Hepatic stellate cell (primary cell): ENCODE data around the gene AWAT2.

Source experiments
- DNase-seq: peaks from one replicate; pipeline ENCODE4 v3.0.0; 2011; ENCODE audit warnings: low spot score

AWAT2 gene

GRCh38 chrX:70042399-70043371 is 7.1 kb downstream of the AWAT2 start:
- no peak for DNase-seq

GRCh38 chrX:70041993-70042392 is 7.7 kb downstream of the AWAT2 start:
- DNase-seq: no peak

GRCh38 chrX:70039758-70040157 is 10.0 kb downstream of the AWAT2 start:
- DNase-seq: no peak

GRCh38 chrX:70038951-70039350 is 10.8 kb downstream of the AWAT2 start:
- DNase-seq: no peak

GRCh38 chrX:70038515-70038914 is 11.2 kb downstream of the AWAT2 start:
- no peak for DNase-seq

- no peak for DNase-seq
Observed at GRCh38 chrX:70034646-70035045, 15.1 kb downstream of the AWAT2 start.

GRCh38 chrX:70033348-70034051 is 16.2 kb downstream of the AWAT2 start:
- DNase-seq: peak; percentile 37

GRCh38 chrX:70032792-70033191 is 16.9 kb downstream of the AWAT2 start:
- no peak for DNase-seq

- peak; percentile 59 for DNase-seq
Observed at GRCh38 chrX:70030301-70030767, 19.4 kb downstream of the AWAT2 start.

- DNase-seq: no peak
Observed at GRCh38 chrX:70029863-70030262, 19.9 kb downstream of the AWAT2 start.

- no peak for DNase-seq
Observed at GRCh38 chrX:70026851-70027200, 22.9 kb downstream of the AWAT2 start.

GRCh38 chrX:70026112-70026850 is 23.5 kb downstream of the AWAT2 start:
- no peak for DNase-seq

GRCh38 chrX:70025464-70025863 is 24.3 kb downstream of the AWAT2 start:
- no peak for DNase-seq

- DNase-seq: no peak
Observed at GRCh38 chrX:70022616-70023015, 27.1 kb downstream of the AWAT2 start.

GRCh38 chrX:70016513-70016912 is 33.2 kb downstream of the AWAT2 start:
- DNase-seq: no peak

GRCh38 chrX:70013466-70014381 is 36.0 kb downstream of the AWAT2 start:
- no peak for DNase-seq

GRCh38 chrX:70012756-70013155 is 37.0 kb downstream of the AWAT2 start:
- DNase-seq: no peak

- no peak for DNase-seq
Observed at GRCh38 chrX:70009970-70010369, 39.8 kb downstream of the AWAT2 start.

GRCh38 chrX:70009049-70009448 is 40.7 kb downstream of the AWAT2 start:
- DNase-seq: no peak

- no peak for DNase-seq
Observed at GRCh38 chrX:70007946-70008345, 41.8 kb downstream of the AWAT2 start.

- DNase-seq: no peak
Observed at GRCh38 chrX:70001708-70002341, 47.9 kb downstream of the AWAT2 start.
